Ovary (tissue), 3 donors: ENCODE data around the gene ASPN.

Experiments used
- CTCF ChIP-seq, 3 donors: fragments of 450-650 bp in 2 of 3; fragments of 200-600 bp in 1 of 3; IDR thresholded peaks; one replicate each; pipeline versions ENCODE4 v1.5.1 to v1.8.0; 2016 to 2022; ENCODE audit warnings: antibody characterized with exemption in 3 of 3, mild to moderate bottlenecking in 1 of 3
- EP300 ChIP-seq: sonication (generic); formaldehyde crosslinking; IDR thresholded peaks from one replicate; pipeline ENCODE4 v1.6.1; 2017; ENCODE audit warnings: antibody characterized with exemption
- POLR2A ChIP-seq: fragments of 450-650 bp; IDR thresholded peaks from one replicate; pipeline ENCODE4 v1.6.1; 2017; ENCODE audit warnings: antibody characterized with exemption, mild to moderate bottlenecking, moderate library complexity
- donor health status: DM: no; HTN: no; CAD: no.

- TF ChIP-seq POLR2A (no peak), CTCF (IDR thresholded peaks at IDR 0.05) (no peak), EP300 (no peak)
Observed at GRCh38 chr9:92440751-92441046, 41.6 kb downstream of the ASPN start.
